ENCODE results near the gene SUMO3.

GRCh38 chr21:44802396-44803153, 15.3 kb downstream of the SUMO3 start:
- TF ChIP-seq CTCF (IDR thresholded peaks at IDR 0.05) (no peak), POLR2A (IDR thresholded peaks at IDR 0.05) (no peak)
